Stimulated activated CD8-positive, alpha-beta memory T cell treated with anti-CD3 and anti-CD28 coated beads, Interleukin-15, amount 100 ng/mL, for 1 hour (primary cell): ENCODE data around the gene C6orf62.
"Not testable (repeated sequence)": the region's sequence is repeated elsewhere in the genome, so short reads cannot be mapped to it uniquely, and the experiment has no call there.

ENCODE experiments used
- DNase-seq: peaks from one replicate; pipeline ENCODE4 v3.0.0-alpha.2; 2020; ENCODE audit warnings: low read depth

C6orf62 gene

GRCh38 chr6:24719125-24719971 lies at the start of gene C6orf62:
Gene C6orf62, minus strand, starts transcription at chr6:24719154. Its CDS starts 486 bp downstream, at chr6:24718668.
- peak; percentile 12 for DNase-seq

GRCh38 chr6:24768361-24768760 lies 49.4 kb upstream of the C6orf62 start:
- no peak for DNase-seq

GRCh38 chr6:24766680-24767462 lies 47.9 kb upstream of the C6orf62 start:
- DNase-seq, result no peak

- DNase-seq, result not testable (repeated sequence)
These were observed 47.0 kb upstream of the C6orf62 start for GRCh38 chr6:24765968-24766367.

- DNase-seq, result not testable (repeated sequence)
These were observed 46.2 kb upstream of the C6orf62 start for GRCh38 chr6:24764833-24765828.

- no peak for DNase-seq
These were observed 44.6 kb upstream of the C6orf62 start for GRCh38 chr6:24763578-24763977.

- no peak for DNase-seq
These were observed 42.9 kb upstream of the C6orf62 start for GRCh38 chr6:24761851-24762250.

GRCh38 chr6:24761193-24761835 lies 42.4 kb upstream of the C6orf62 start:
- DNase-seq, result no peak

- no peak for DNase-seq
These were observed 41.3 kb upstream of the C6orf62 start for GRCh38 chr6:24760210-24760609.

- no peak for DNase-seq
These were observed 40.8 kb upstream of the C6orf62 start for GRCh38 chr6:24759718-24760117.

GRCh38 chr6:24757611-24758010 lies 38.7 kb upstream of the C6orf62 start:
- no peak for DNase-seq

GRCh38 chr6:24755279-24755678 lies 36.3 kb upstream of the C6orf62 start:
- no peak for DNase-seq

GRCh38 chr6:24754378-24754777 lies 35.4 kb upstream of the C6orf62 start:
- DNase-seq, result not testable (repeated sequence)

- no peak for DNase-seq
These were observed 34.6 kb upstream of the C6orf62 start for GRCh38 chr6:24753545-24753944.

- no peak for DNase-seq
These were observed 34.1 kb upstream of the C6orf62 start for GRCh38 chr6:24752917-24753492.

- no peak for DNase-seq
These were observed 33.5 kb upstream of the C6orf62 start for GRCh38 chr6:24752503-24752902.

- DNase-seq, result not testable (repeated sequence)
These were observed 31.9 kb upstream of the C6orf62 start for GRCh38 chr6:24750878-24751277.

- no peak for DNase-seq
These were observed 30.3 kb upstream of the C6orf62 start for GRCh38 chr6:24749297-24749696.

GRCh38 chr6:24744911-24745310 lies 26.0 kb upstream of the C6orf62 start:
- DNase-seq, result no peak

GRCh38 chr6:24743944-24744335 lies 25.0 kb upstream of the C6orf62 start:
- DNase-seq, result no peak
